K562 (cell line): ENCODE data around the gene CNKSR3. TPM values are rescaled to one million over a fixed set of nuclear protein-coding genes. Genes with fewer than 3 reads are reported as not detected.

Experiments used
- ATF1 ChIP-seq, 2 experiments: fragments of 450-650 bp in 1 of 2; IDR thresholded peaks; 2 replicates each; pipeline ENCODE4 v1.6.1; 2016; ENCODE audit warnings: missing compliant biosample characterization in 1 of 2, missing genetic modification characterization in 1 of 2
- DACH1 ChIP-seq: fragments of 450-650 bp; IDR thresholded peaks from 2 replicates; pipeline ENCODE4 v1.6.1; 2018; ENCODE audit not compliant: partially characterized antibody
- EHMT2 ChIP-seq: fragments of 450-650 bp; IDR thresholded peaks from 2 replicates; pipeline ENCODE4 v1.6.1; 2018; ENCODE audit warnings: antibody characterized with exemption
- FOXA1 ChIP-seq: fragments of 450-650 bp; IDR thresholded peaks from 2 replicates; pipeline ENCODE4 v1.6.1; 2016; ENCODE audit warnings: mild to moderate bottlenecking, borderline replicate concordance
- GTF2A2 ChIP-seq: IDR thresholded peaks from 2 replicates; pipeline ENCODE4 v1.6.1; 2016; ENCODE audit warnings: mild to moderate bottlenecking, missing genetic modification characterization, missing compliant biosample characterization
- HMG20B ChIP-seq: fragments of 250-450 bp; sonication (Bioruptor Pico); IDR thresholded peaks from 2 replicates; pipeline ENCODE4 v1.5.0; 2021; ENCODE audit warnings: mild to moderate bottlenecking
- ILK ChIP-seq: fragments of 450-650 bp; IDR thresholded peaks from 2 replicates; pipeline ENCODE4 v1.6.1; 2016; ENCODE audit warnings: missing genetic modification characterization, low read depth, mild to moderate bottlenecking, missing compliant biosample characterization, moderate library complexity, borderline replicate concordance
- JUNB ChIP-seq: fragments of 450-650 bp; formaldehyde crosslinking; conservative IDR thresholded peaks from 2 replicates; pipeline ENCODE4 v1.4.0; 2020; ENCODE audit warnings: mild to moderate bottlenecking
- KHSRP ChIP-seq: fragments of 450-650 bp; IDR thresholded peaks from 2 replicates; pipeline ENCODE4 v1.6.1; 2017
- MBD2 ChIP-seq: sonication (generic); IDR thresholded peaks from 2 replicates; pipeline ENCODE4 v1.6.1; 2016; ENCODE audit warnings: low read depth, borderline replicate concordance
- MCM7 ChIP-seq, 2 experiments: fragments of 450-650 bp; IDR thresholded peaks; 2 replicates each; pipeline ENCODE4 v1.6.1; 2016 to 2018
- MEF2D ChIP-seq: conservative IDR thresholded peaks from 2 replicates; pipeline ENCODE4 v1.6.1; 2016; ENCODE audit warnings: low read depth, missing genetic modification characterization, missing compliant biosample characterization
- NFRKB ChIP-seq: fragments of 450-650 bp; IDR thresholded peaks from 2 replicates; pipeline ENCODE4 v1.6.1; 2016; ENCODE audit warnings: low read depth
- POLR2A ChIP-seq: fragments of 450-650 bp; conservative IDR thresholded peaks from 2 replicates; pipeline ENCODE4 v1.6.1; 2016
- PTBP1 ChIP-seq: fragments of 200-400 bp; formaldehyde crosslinking; IDR thresholded peaks from 2 replicates; pipeline ENCODE4 v1.6.1; 2017; ENCODE audit warnings: low read depth, low read length
- RBFOX2 ChIP-seq: fragments of 200-400 bp; formaldehyde crosslinking; IDR thresholded peaks from 2 replicates; pipeline ENCODE4 v1.6.1; 2017; ENCODE audit warnings: low read depth, mild to moderate bottlenecking, low read length, moderate library complexity
- RBM22 ChIP-seq: fragments of 200-400 bp; formaldehyde crosslinking; IDR thresholded peaks from 2 replicates; pipeline ENCODE4 v1.6.1; 2018; ENCODE audit warnings: low read length, low read depth; ENCODE audit not compliant: poor library complexity, severe bottlenecking
- RNF2 ChIP-seq: sonication (generic); IDR thresholded peaks from 2 replicates; pipeline ENCODE4 v1.6.1; 2016
- SETDB1 ChIP-seq: IDR thresholded peaks from one replicate; pipeline ENCODE4 v1.6.1; 2012; ENCODE audit warnings: low read length, control low read depth, inconsistent platforms
- SIN3B ChIP-seq: fragments of 450-650 bp; IDR thresholded peaks from 2 replicates; pipeline ENCODE4 v1.6.1; 2017; ENCODE audit warnings: low read depth, mild to moderate bottlenecking, moderate library complexity
- SP1 ChIP-seq: sonication (generic); formaldehyde crosslinking; IDR thresholded peaks from 2 replicates; pipeline ENCODE4 v1.8.1; 2022; ENCODE audit warnings: mild to moderate bottlenecking, missing genetic modification reagents
- TARDBP ChIP-seq: fragments of 450-650 bp; IDR thresholded peaks from 2 replicates; pipeline ENCODE4 v1.6.1; 2016
- TBL1XR1 ChIP-seq, 2 experiments: IDR thresholded peaks; 2 replicates each; pipeline ENCODE4 v1.6.1; 2012; ENCODE audit warnings: improper control_type of control experiment in 2 of 2, low read length in 2 of 2, mild to moderate bottlenecking in 1 of 2
- ZBED1 ChIP-seq: IDR thresholded peaks from 2 replicates; pipeline ENCODE4 v1.6.1; 2014
- ZBTB33 ChIP-seq: sonication (generic); formaldehyde crosslinking; IDR thresholded peaks from 2 replicates; pipeline ENCODE4 v1.8.1; 2023; ENCODE audit warnings: mild to moderate bottlenecking, missing genetic modification reagents
- ZFP36 ChIP-seq: fragments of 150-350 bp; IDR thresholded peaks from 2 replicates; pipeline ENCODE4 v1.6.1; 2018; ENCODE audit warnings: low read length, low read depth; ENCODE audit not compliant: partially characterized antibody
- ZNF561 ChIP-seq: fragments of 450-650 bp; formaldehyde crosslinking; conservative IDR thresholded peaks from 2 replicates; pipeline ENCODE4 v1.4.0; 2020; ENCODE audit warnings: mild to moderate bottlenecking, moderate library complexity
- polyA plus RNA-seq, 8 experiments: library from polyadenylated mRNA; depleted of rRNA in 4 of 8; stranded (reverse) in 5 of 8; unstranded in 3 of 8; fragments of >200 nt; fragmentation: Nextera tagmentation in 2 of 8; fragmentation: Illumina TruSeq in 1 of 8; extraction: Ambion mirVana in 2 of 8; extraction: Trizol in 1 of 8; gene quantifications; 2 replicates each; pipeline versions ENCODE4 v1.2.1 to v1.2.3, GENCODE V29; 2011 to 2014; ENCODE audit warnings: inconsistent platforms in 1 of 8, missing spikeins in 1 of 8
- total RNA-seq, 7 experiments: library from RNA; depleted of rRNA in 6 of 7; stranded (reverse); fragments of >200 nt in 6 of 7; fragmentation: Illumina TruSeq in 2 of 7; extraction: Trizol in 2 of 7; gene quantifications; 2 replicates each; pipeline versions ENCODE4 v1.2.1 to v1.2.3, GENCODE V29; 2011 to 2021; ENCODE audit warnings: low replicate concordance in 1 of 7
- TF ChIP-seq, protein P1 (sequence below): IDR thresholded peaks from 2 replicates; pipeline ENCODE4 v1.6.1; 2014; ENCODE audit warnings: antibody characterized with exemption
- TF ChIP-seq, protein P2 (sequence below): fragments of 450-650 bp; IDR thresholded peaks from 2 replicates; pipeline ENCODE4 v1.6.1; 2016; ENCODE audit warnings: antibody characterized with exemption
- TF ChIP-seq, protein P3 (sequence below): sonication (generic); formaldehyde crosslinking; IDR thresholded peaks from 2 replicates; pipeline ENCODE4 v1.9.0; 2022; ENCODE audit warnings: mild to moderate bottlenecking, missing genetic modification reagents

Gene CNKSR3
- total and polyA plus RNA-seq, 9 of the 15 experiments (the other 6 are each of a cell fraction or from before 2014, with no cell fraction given) = 4.5 to 29.6 (median 9.5) TPM

GRCh38 chr6:154520280-154520679 lies 9.8 kb upstream of the CNKSR3 start (continued):
- TF ChIP-seq ZFP36 (peak; percentile 29), KHSRP (no peak), RBFOX2 (no peak), PTBP1 (no peak), ILK (tag) (no peak), TARDBP (no peak), FOXA1 (no peak), ATF1 (CRISPR knock-in tag; IDR thresholded peaks at IDR 0.05) (no peak), ATF1 (tag; IDR thresholded peaks at IDR 0.05) (peak; percentile 62), ZNF561 (CRISPR knock-in tag) (no peak), DACH1 (peak; percentile 34), RBM22 (no peak), GTF2A2 (no peak), MBD2 (0 out of 2 replicates have a peak, but pooled peaks have one; percentile 52), HMG20B (CRISPR knock-in tag) (no peak), SIN3B (no peak), SETDB1 (no peak), MEF2D (no peak), POLR2A (no peak), EHMT2 (peak; percentile 89), ZBED1 (no peak), RNF2 (peak; percentile 69; the same call in 1 of the 2 replicates), ZBTB33 (CRISPR knock-in tag) (no peak), SP1 (no peak), MCM7 (IDR thresholded peaks at IDR 0.05) (no peak), NFRKB (no peak), TBL1XR1 (IDR thresholded peaks at IDR 0.05; ENCODE audit: low read length in 2 of 2) (peak in 1 of 2 experiments; percentile 93; a peak in 2 of 4 replicates), JUNB (CRISPR knock-in tag) (no peak)
- TF ChIP-seq, protein P1, sequence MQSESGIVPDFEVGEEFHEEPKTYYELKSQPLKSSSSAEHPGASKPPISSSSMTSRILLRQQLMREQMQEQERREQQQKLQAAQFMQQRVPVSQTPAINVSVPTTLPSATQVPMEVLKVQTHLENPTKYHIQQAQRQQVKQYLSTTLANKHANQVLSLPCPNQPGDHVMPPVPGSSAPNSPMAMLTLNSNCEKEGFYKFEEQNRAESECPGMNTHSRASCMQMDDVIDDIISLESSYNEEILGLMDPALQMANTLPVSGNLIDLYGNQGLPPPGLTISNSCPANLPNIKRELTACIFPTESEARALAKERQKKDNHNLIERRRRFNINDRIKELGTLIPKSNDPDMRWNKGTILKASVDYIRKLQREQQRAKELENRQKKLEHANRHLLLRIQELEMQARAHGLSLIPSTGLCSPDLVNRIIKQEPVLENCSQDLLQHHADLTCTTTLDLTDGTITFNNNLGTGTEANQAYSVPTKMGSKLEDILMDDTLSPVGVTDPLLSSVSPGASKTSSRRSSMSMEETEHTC = no peak
- TF ChIP-seq, protein P2, sequence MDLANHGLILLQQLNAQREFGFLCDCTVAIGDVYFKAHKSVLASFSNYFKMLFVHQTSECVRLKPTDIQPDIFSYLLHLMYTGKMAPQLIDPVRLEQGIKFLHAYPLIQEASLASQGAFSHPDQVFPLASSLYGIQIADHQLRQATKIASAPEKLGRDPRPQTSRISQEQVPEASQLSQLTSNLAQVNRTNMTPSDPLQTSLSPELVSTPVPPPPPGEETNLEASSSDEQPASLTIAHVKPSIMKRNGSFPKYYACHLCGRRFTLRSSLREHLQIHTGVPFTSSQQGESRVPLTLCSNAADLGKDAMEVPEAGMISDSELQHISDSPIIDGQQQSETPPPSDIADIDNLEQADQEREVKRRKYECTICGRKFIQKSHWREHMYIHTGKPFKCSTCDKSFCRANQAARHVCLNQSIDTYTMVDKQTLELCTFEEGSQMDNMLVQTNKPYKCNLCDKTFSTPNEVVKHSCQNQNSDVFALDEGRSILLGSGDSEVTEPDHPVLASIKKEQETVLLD = peak; percentile 46; the same call in 1 of the 2 replicates
- TF ChIP-seq, protein P3, sequence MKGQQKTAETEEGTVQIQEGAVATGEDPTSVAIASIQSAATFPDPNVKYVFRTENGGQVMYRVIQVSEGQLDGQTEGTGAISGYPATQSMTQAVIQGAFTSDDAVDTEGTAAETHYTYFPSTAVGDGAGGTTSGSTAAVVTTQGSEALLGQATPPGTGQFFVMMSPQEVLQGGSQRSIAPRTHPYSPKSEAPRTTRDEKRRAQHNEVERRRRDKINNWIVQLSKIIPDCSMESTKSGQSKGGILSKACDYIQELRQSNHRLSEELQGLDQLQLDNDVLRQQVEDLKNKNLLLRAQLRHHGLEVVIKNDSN (CRISPR knock-in tag) = no peak
